Measurements from ENCODE around the gene PTPRN2. TPM values are rescaled to one million over a fixed set of nuclear protein-coding genes. Genes with fewer than 3 reads are reported as not detected.

Gene PTPRN2
- total and polyA plus RNA-seq, 2 donors (not counting 3 experiments of a cell fraction or from before 2014, with no cell fraction given): 0.62 to 0.88 TPM

- DNase-seq (ENCODE audit: low read depth, low spot score): no peak
- no peak overlapping the region for H3K9ac ChIP-seq (replicated peaks; ENCODE audit: extremely low read depth, insufficient read depth, low read length)
- no TSS peak for BruUV-seq (replicated peaks)
- no peaks in the 10 kb centered on the region for H3K4me1 ChIP-seq (ENCODE audit: control insufficient read depth, extremely low read depth, insufficient read depth, low read length)
- ChIA-PET POLR2A (no interaction called here), CTCF (no interaction called here)
- no peaks in the 10 kb centered on the region for H4K20me1 ChIP-seq (replicated peaks; ENCODE audit: control insufficient read depth, extremely low read depth, insufficient read depth, low read length)
- dilution Hi-C loops (cut with MboI; ENCODE audit: extremely low pct_ligation_motif_present, low sequenced_read_pairs) (no loop called here), intact Hi-C loops (cut with micrococcal nuclease) (no loop called here)
- no peaks in the 10 kb centered on the region for H3K9me1 ChIP-seq (replicated peaks; ENCODE audit: control insufficient read depth, extremely low read depth, insufficient read depth, low read length)
- no peak overlapping the region for H3K4me3 ChIP-seq (replicated peaks in 1 of 3; ENCODE audit: insufficient read depth in 1 of 3, low read depth in 1 of 3, low read length in 3 of 3)
- no peak overlapping the region for H3K4me2 ChIP-seq (ENCODE audit: insufficient read depth, low read length)
- no peak for FAIRE-seq
- H2AFZ ChIP-seq (ENCODE audit: low read depth, low read length): no peak overlapping the region
- no peaks in the 10 kb centered on the region for H3K36me3 ChIP-seq (ENCODE audit: control insufficient read depth in 2 of 2, extremely low read depth in 1 of 2, insufficient read depth in 2 of 2, low read length in 2 of 2)
- no peaks in the 10 kb centered on the region for H3K27me3 ChIP-seq (ENCODE audit: control insufficient read depth in 2 of 2, insufficient read depth in 2 of 2, low read length in 2 of 2)
- no peaks in the 10 kb centered on the region for H3K79me2 ChIP-seq (ENCODE audit: control insufficient read depth, insufficient read depth, low read length)
- H3K27ac ChIP-seq (ENCODE audit: insufficient read depth, low read depth, low read length): no peak overlapping the region
- peaks cover 13% of the 10 kb centered on the region for H3K9me3 ChIP-seq (replicated peaks; ENCODE audit: control insufficient read depth, insufficient read depth, low read length)
- TF ChIP-seq MAX (IDR thresholded peaks at IDR 0.05; ENCODE audit: insufficient read depth, insufficient read length): no peak
- TF ChIP-seq MYC (IDR thresholded peaks at IDR 0.05; ENCODE audit: low read depth, low read length): no peak
- no peak for TF ChIP-seq EZH2 (IDR thresholded peaks at IDR 0.05; ENCODE audit: borderline replicate concordance, low read depth, low read length, severe bottlenecking)
- no peak for TF ChIP-seq POLR2A (IDR thresholded peaks at IDR 0.05; ENCODE audit: low read depth, low read length)
- no peak for TF ChIP-seq CTCF (IDR thresholded peaks at IDR 0.05; ENCODE audit: extremely low read depth in 1 of 2, insufficient read depth in 1 of 2, low read depth in 1 of 2, low read length in 2 of 2)
Measured at GRCh38 chr7:158278745-158279320, 308.8 kb downstream of the PTPRN2 start.

Measured in endothelial cell of umbilical vein (primary cell).